ENCODE measurements around the gene ESRP2.

DNA sequence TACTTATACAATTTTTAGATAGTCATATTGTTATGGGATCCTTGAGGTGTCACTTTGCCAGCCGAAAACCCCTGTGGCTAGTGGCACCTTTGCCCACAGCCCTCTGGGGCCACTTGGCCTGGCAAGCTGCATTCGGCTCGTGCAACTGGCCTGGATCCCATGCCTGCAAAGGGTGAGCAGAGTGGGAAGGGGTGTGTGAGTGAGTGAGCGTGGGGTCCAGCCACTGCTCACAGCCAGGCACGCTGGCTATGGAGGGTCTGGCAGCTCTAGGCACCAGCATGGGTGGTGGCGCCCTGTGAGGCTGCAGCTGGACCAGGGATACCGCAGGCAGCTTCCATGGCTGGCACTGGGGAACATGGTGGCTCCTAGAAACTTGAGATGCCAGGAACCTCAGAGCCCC is 49.0 kb downstream of the ESRP2 start:
- TF ChIP-seq, protein P1, sequence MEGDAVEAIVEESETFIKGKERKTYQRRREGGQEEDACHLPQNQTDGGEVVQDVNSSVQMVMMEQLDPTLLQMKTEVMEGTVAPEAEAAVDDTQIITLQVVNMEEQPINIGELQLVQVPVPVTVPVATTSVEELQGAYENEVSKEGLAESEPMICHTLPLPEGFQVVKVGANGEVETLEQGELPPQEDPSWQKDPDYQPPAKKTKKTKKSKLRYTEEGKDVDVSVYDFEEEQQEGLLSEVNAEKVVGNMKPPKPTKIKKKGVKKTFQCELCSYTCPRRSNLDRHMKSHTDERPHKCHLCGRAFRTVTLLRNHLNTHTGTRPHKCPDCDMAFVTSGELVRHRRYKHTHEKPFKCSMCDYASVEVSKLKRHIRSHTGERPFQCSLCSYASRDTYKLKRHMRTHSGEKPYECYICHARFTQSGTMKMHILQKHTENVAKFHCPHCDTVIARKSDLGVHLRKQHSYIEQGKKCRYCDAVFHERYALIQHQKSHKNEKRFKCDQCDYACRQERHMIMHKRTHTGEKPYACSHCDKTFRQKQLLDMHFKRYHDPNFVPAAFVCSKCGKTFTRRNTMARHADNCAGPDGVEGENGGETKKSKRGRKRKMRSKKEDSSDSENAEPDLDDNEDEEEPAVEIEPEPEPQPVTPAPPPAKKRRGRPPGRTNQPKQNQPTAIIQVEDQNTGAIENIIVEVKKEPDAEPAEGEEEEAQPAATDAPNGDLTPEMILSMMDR (IDR thresholded peaks at IDR 0.05; ENCODE audit: extremely low read depth in 1 of 2, insufficient read depth in 1 of 2, low read depth in 1 of 2, low read length in 2 of 2): no peak
- TF ChIP-seq, protein P2, sequence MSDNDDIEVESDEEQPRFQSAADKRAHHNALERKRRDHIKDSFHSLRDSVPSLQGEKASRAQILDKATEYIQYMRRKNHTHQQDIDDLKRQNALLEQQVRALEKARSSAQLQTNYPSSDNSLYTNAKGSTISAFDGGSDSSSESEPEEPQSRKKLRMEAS (IDR thresholded peaks at IDR 0.05; ENCODE audit: insufficient read depth, insufficient read length): no peak
- TF ChIP-seq POLR2A (IDR thresholded peaks at IDR 0.05; ENCODE audit: low read depth, low read length) (no peak), EZH2 (IDR thresholded peaks at IDR 0.05; ENCODE audit: borderline replicate concordance, low read depth, low read length, severe bottlenecking) (no peak), FOS (IDR thresholded peaks at IDR 0.05; ENCODE audit: borderline replicate concordance, insufficient read depth, low read length) (no peak), POLR2AphosphoS5 (IDR thresholded peaks at IDR 0.05; ENCODE audit: insufficient read depth, low read depth, low read length) (no peak)
